MM.1S (cell line): ENCODE measurements around the gene TMEM69.

Source experiments
- EZH2 ChIP-seq: fragments of 300-600 bp; sonication (generic); optimal IDR thresholded peaks from 2 replicates; pipeline ENCODE3; 2017; ENCODE audit warnings: low read depth, mild to moderate bottlenecking, antibody characterized with exemption, low read length, mixed read lengths
- EZH2phosphoT487 ChIP-seq: fragments of 300-600 bp; sonication (generic); IDR thresholded peaks from 2 replicates; pipeline ENCODE4 v1.6.1; 2018; ENCODE audit warnings: antibody characterized with exemption, low read length
- TF ChIP-seq, protein P1 (sequence below): fragments of 300-600 bp; sonication (generic); IDR thresholded peaks from 2 replicates; pipeline ENCODE4 v1.5.1; 2016; ENCODE audit warnings: antibody characterized with exemption, low read length, mixed read lengths

DNA sequence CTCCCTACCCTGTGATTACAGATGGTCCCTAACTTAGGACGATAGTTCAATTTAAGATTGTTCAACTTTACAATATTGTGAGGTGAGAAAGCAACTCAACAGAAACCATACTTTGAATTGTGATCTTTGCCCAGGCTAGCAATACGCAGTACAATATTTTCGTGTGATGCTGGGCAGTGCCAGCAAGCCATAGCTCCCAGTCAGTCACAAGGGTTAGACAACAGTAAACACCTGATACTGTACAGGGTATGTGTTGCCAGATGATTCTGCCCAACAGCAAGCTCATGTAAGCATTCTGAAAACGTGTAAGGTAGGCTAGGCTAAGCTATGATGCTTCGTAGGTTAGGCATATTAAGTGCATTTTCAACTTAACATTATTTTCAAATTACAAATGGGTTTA, 13.5 kb upstream of the TMEM69 start:
- TF ChIP-seq, protein P1, sequence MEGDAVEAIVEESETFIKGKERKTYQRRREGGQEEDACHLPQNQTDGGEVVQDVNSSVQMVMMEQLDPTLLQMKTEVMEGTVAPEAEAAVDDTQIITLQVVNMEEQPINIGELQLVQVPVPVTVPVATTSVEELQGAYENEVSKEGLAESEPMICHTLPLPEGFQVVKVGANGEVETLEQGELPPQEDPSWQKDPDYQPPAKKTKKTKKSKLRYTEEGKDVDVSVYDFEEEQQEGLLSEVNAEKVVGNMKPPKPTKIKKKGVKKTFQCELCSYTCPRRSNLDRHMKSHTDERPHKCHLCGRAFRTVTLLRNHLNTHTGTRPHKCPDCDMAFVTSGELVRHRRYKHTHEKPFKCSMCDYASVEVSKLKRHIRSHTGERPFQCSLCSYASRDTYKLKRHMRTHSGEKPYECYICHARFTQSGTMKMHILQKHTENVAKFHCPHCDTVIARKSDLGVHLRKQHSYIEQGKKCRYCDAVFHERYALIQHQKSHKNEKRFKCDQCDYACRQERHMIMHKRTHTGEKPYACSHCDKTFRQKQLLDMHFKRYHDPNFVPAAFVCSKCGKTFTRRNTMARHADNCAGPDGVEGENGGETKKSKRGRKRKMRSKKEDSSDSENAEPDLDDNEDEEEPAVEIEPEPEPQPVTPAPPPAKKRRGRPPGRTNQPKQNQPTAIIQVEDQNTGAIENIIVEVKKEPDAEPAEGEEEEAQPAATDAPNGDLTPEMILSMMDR = no peak
- TF ChIP-seq EZH2 = no peak
- TF ChIP-seq EZH2phosphoT487 = no peak
